K562 (cell line): ENCODE results near the gene GLRX2. TPM values are rescaled to one million over a fixed set of nuclear protein-coding genes. Genes with fewer than 3 reads are reported as not detected.
A peak's percentile ranks its signal among the peaks of the same experiment; 100 is the strongest.

Source experiments
- BCL6 ChIP-seq: fragments of 250-450 bp; sonication (Bioruptor Pico); IDR thresholded peaks from 2 replicates; pipeline ENCODE4 v1.4.0; 2020
- CBX1 ChIP-seq: sonication (generic); IDR thresholded peaks from 2 replicates; pipeline ENCODE4 v1.6.1; 2016; ENCODE audit warnings: antibody characterized with exemption, low read depth, mild to moderate bottlenecking
- CGGBP1 ChIP-seq: fragments of 250-450 bp; sonication (Bioruptor Pico); IDR thresholded peaks from 2 replicates; pipeline ENCODE4 v1.9.0; 2021; ENCODE audit warnings: mild to moderate bottlenecking
- ELF1 ChIP-seq: fragments of 200-800 bp; sonication (Bioruptor generic); IDR thresholded peaks from 2 replicates; pipeline ENCODE4 v1.6.1; 2016; ENCODE audit warnings: missing genetic modification characterization, missing compliant biosample characterization
- EP300 ChIP-seq: IDR thresholded peaks from 2 replicates; pipeline ENCODE4 v1.6.1; 2012; ENCODE audit warnings: low read length, improper control_type of control experiment
- FIP1L1 ChIP-seq: fragments of 200-400 bp; formaldehyde crosslinking; IDR thresholded peaks from 2 replicates; pipeline ENCODE4 v1.6.1; 2018; ENCODE audit warnings: mild to moderate bottlenecking, low read depth, low read length; ENCODE audit not compliant: poor library complexity, severe bottlenecking
- HNRNPH1 ChIP-seq: fragments of 200-400 bp; formaldehyde crosslinking; optimal IDR thresholded peaks from 2 replicates; pipeline ENCODE3; 2017; ENCODE audit warnings: low read depth, mild to moderate bottlenecking, low read length, moderate library complexity
- ID3 ChIP-seq, 2 experiments: fragments of 250-450 bp in 1 of 2; fragments of 450-650 bp in 1 of 2; sonication (Bioruptor Pico) in 1 of 2; IDR thresholded peaks; 2 replicates each; pipeline versions ENCODE4 v1.6.1 to v1.8.0; 2016 to 2021; ENCODE audit warnings: mild to moderate bottlenecking in 2 of 2, moderate library complexity in 2 of 2, missing compliant biosample characterization in 1 of 2, missing genetic modification characterization in 1 of 2
- LARP7 ChIP-seq: fragments of 450-650 bp; IDR thresholded peaks from 2 replicates; pipeline ENCODE4 v1.6.1; 2016
- MCM5 ChIP-seq: fragments of 450-650 bp; IDR thresholded peaks from 2 replicates; pipeline ENCODE4 v1.6.1; 2016; ENCODE audit warnings: low read depth
- MCM7 ChIP-seq, 2 experiments: fragments of 450-650 bp; IDR thresholded peaks; 2 replicates each; pipeline ENCODE4 v1.6.1; 2016 to 2018
- MEF2A ChIP-seq: IDR thresholded peaks from 2 replicates; pipeline ENCODE4 v1.6.1; 2011; ENCODE audit warnings: low read depth, mild to moderate bottlenecking, low read length, moderate library complexity; ENCODE audit not compliant: control insufficient read depth
- NFYB ChIP-seq: IDR thresholded peaks from 2 replicates; pipeline ENCODE4 v1.6.1; 2011; ENCODE audit warnings: mild to moderate bottlenecking, moderate library complexity; ENCODE audit not compliant: insufficient read length; ENCODE audit errors: extremely low read depth
- NKRF ChIP-seq: fragments of 450-650 bp; IDR thresholded peaks from 2 replicates; pipeline ENCODE4 v1.6.1; 2016; ENCODE audit warnings: borderline replicate concordance
- RBM22 ChIP-seq: fragments of 200-400 bp; formaldehyde crosslinking; IDR thresholded peaks from 2 replicates; pipeline ENCODE4 v1.6.1; 2018; ENCODE audit warnings: low read length, low read depth; ENCODE audit not compliant: poor library complexity, severe bottlenecking
- SRF ChIP-seq, 2 experiments: fragments of 250-450, 450-650 bp in 1 of 2; sonication (Bioruptor Pico) in 1 of 2; sonication (generic) in 1 of 2; formaldehyde crosslinking; IDR thresholded peaks; 2 replicates each; pipeline versions ENCODE4 v1.5.0 to v1.5.1; 2020 to 2022; ENCODE audit warnings: mild to moderate bottlenecking in 1 of 2, missing genetic modification reagents in 1 of 2
- SRSF1 ChIP-seq: fragments of 200-400 bp; formaldehyde crosslinking; IDR thresholded peaks from 2 replicates; pipeline ENCODE4 v1.6.1; 2017; ENCODE audit warnings: mild to moderate bottlenecking, low read depth, low read length, moderate library complexity
- TRIM28 ChIP-seq: fragments of 450-650 bp; IDR thresholded peaks from 2 replicates; pipeline ENCODE4 v1.6.1; 2017
- XRCC4 ChIP-seq: IDR thresholded peaks from one replicate; pipeline ENCODE4 v1.6.1; 2011; ENCODE audit not compliant: insufficient read depth, insufficient read length; ENCODE audit errors: extremely low read depth
- ZNF24 ChIP-seq: fragments of 450-650 bp; IDR thresholded peaks from 2 replicates; pipeline ENCODE4 v1.6.1; 2016
- ZNF778 ChIP-seq: fragments of 450-650 bp; formaldehyde crosslinking; IDR thresholded peaks from 2 replicates; pipeline ENCODE4 v1.4.0; 2020; ENCODE audit warnings: mild to moderate bottlenecking, moderate library complexity
- polyA plus RNA-seq, 8 experiments: library from polyadenylated mRNA; depleted of rRNA in 4 of 8; stranded (reverse) in 5 of 8; unstranded in 3 of 8; fragments of >200 nt; fragmentation: Nextera tagmentation in 2 of 8; fragmentation: Illumina TruSeq in 1 of 8; extraction: Ambion mirVana in 2 of 8; extraction: Trizol in 1 of 8; gene quantifications; 2 replicates each; pipeline versions ENCODE4 v1.2.1 to v1.2.3, GENCODE V29; 2011 to 2014; ENCODE audit warnings: inconsistent platforms in 1 of 8, missing spikeins in 1 of 8
- total RNA-seq, 7 experiments: library from RNA; depleted of rRNA in 6 of 7; stranded (reverse); fragments of >200 nt in 6 of 7; fragmentation: Illumina TruSeq in 2 of 7; extraction: Trizol in 2 of 7; gene quantifications; 2 replicates each; pipeline versions ENCODE4 v1.2.1 to v1.2.3, GENCODE V29; 2011 to 2021; ENCODE audit warnings: low replicate concordance in 1 of 7
- TF ChIP-seq, protein P1 (sequence below): fragments of 450-650 bp; IDR thresholded peaks from 2 replicates; pipeline ENCODE4 v1.6.1; 2014; ENCODE audit warnings: low read depth, mild to moderate bottlenecking, moderate library complexity, borderline replicate concordance
- TF ChIP-seq, protein P2 (sequence below): sonication (generic); formaldehyde crosslinking; IDR thresholded peaks from 2 replicates; pipeline ENCODE4 v1.8.0; 2022; ENCODE audit warnings: mild to moderate bottlenecking, low read depth, missing genetic modification reagents

Gene GLRX2
- total and polyA plus RNA-seq, 9 of the 15 experiments (the other 6 are each of a cell fraction or from before 2014, with no cell fraction given): 13.3 to 82.6 (median 55.1) TPM

DNA sequence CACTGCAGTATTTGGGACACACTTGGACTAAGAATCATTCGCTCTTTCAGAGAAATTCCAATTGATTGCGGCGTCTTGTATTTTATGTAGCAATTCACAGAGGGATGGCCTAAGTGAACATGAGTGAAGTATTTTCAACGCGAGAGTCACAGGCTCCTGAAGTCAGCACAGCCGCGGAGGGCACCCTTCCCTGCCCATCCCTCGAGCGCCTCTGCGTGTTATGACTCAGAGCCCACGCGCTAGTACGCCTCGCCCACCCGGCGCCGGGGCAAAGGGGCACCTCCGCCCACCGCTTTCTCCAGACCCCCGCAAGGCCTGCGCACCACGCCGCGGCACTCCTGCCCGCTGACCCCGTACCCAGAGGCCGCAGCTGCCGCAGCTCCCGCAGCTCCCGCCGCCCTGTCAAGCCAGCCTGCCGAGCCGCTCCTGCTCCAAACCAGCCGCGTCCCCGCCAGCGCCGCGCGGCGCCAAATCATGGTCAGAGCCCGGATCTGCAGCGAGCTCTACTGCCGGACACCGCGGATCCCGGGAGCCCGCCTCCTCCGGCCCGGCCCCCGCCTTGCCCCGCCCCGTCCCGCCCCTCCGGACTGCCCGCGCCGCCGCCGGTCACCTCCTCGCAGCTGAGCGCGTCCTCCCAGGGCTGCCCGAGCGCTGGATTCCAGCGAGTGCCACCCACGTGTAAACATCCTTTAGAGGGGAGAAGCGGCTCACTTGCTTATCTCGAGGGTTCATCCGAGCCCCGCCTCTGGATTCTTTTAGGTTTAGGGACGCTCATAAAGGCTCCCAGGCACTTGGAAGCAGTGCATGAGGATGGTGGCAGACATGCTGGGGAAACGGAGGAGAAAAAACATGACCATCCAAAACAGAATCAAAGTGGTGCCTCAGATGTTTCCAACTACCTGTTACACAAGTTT, at the start of gene GLRX2 (continued):
- TF ChIP-seq EP300 (peak; percentile 42; the same call in 1 of the 2 replicates), HNRNPH1 (no peak), MCM7 (IDR thresholded peaks at IDR 0.05) (no peak), TRIM28 (0 out of 2 replicates have a peak, but pooled peaks have one; percentile 1), ELF1 (no peak; the same call in 1 of the 2 replicates), MCM5 (no peak), BCL6 (CRISPR knock-in tag) (no peak), SRF (CRISPR knock-in tag; IDR thresholded peaks at IDR 0.05) (no peak), FIP1L1 (no peak), ZNF24 (no peak; the same call in 1 of the 2 replicates), NFYB (no peak), LARP7 (no peak), CBX1 (peak; percentile 84), CGGBP1 (0 out of 2 replicates have a peak, but pooled peaks have one; percentile 10), XRCC4 (no peak), ZNF778 (no peak), SRSF1 (no peak), RBM22 (no peak), MEF2A (no peak), ID3 (CRISPR knock-in tag; IDR thresholded peaks at IDR 0.05) (no peak), ID3 (tag; IDR thresholded peaks at IDR 0.05) (no peak), NKRF (0 out of 2 replicates have a peak, but pooled peaks have one; percentile 52)
- TF ChIP-seq, protein P1, sequence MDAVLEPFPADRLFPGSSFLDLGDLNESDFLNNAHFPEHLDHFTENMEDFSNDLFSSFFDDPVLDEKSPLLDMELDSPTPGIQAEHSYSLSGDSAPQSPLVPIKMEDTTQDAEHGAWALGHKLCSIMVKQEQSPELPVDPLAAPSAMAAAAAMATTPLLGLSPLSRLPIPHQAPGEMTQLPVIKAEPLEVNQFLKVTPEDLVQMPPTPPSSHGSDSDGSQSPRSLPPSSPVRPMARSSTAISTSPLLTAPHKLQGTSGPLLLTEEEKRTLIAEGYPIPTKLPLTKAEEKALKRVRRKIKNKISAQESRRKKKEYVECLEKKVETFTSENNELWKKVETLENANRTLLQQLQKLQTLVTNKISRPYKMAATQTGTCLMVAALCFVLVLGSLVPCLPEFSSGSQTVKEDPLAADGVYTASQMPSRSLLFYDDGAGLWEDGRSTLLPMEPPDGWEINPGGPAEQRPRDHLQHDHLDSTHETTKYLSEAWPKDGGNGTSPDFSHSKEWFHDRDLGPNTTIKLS: no peak
- TF ChIP-seq, protein P2, sequence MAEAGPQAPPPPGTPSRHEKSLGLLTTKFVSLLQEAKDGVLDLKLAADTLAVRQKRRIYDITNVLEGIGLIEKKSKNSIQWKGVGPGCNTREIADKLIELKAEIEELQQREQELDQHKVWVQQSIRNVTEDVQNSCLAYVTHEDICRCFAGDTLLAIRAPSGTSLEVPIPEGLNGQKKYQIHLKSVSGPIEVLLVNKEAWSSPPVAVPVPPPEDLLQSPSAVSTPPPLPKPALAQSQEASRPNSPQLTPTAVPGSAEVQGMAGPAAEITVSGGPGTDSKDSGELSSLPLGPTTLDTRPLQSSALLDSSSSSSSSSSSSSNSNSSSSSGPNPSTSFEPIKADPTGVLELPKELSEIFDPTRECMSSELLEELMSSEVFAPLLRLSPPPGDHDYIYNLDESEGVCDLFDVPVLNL: no peak; the same call in none of the 2 replicates
